Uterus (tissue), 4 donors: ENCODE data around the gene MSI2. TPM values are rescaled to one million over a fixed set of nuclear protein-coding genes. Genes with fewer than 3 reads are reported as not detected.

Experiments used
- DNase-seq, 2 donors: peaks; one replicate each; pipeline ENCODE4 v3.0.0-alpha.2; 2019 to 2020
- H3K27ac ChIP-seq, 2 donors: fragments of 200-600 bp; sonication (generic); 1 replicate in 1 of 2; 2 replicates in 1 of 2; pipeline ENCODE4 v1.5.1; 2016 to 2018
- H3K27me3 ChIP-seq, 2 donors: fragments of 200-600 bp; sonication (generic); one replicate each; pipeline ENCODE4 v1.5.1; 2018 to 2019; ENCODE audit warnings: control low read depth in 1 of 2
- H3K36me3 ChIP-seq, 2 donors: fragments of 200-600 bp; sonication (generic); one replicate each; pipeline ENCODE4 v1.5.1; 2019; ENCODE audit warnings: control low read depth in 1 of 2
- H3K4me1 ChIP-seq, 2 donors: fragments of 200-600 bp; sonication (generic); one replicate each; pipeline ENCODE4 v1.5.1; 2018 to 2019; ENCODE audit warnings: control low read depth in 1 of 2
- H3K4me3 ChIP-seq, 2 donors: fragments of 200-600 bp; sonication (generic); 1 replicate in 1 of 2; 2 replicates in 1 of 2; pipeline ENCODE4 v1.5.1; 2018 to 2019; ENCODE audit warnings: mild to moderate bottlenecking in 1 of 2
- H3K9me3 ChIP-seq, 2 donors: fragments of 200-600 bp; sonication (generic); one replicate each; pipeline ENCODE4 v1.5.1; 2019; ENCODE audit warnings: control low read depth in 1 of 2
- CTCF ChIP-seq, 4 experiments: fragments of 200-600 bp in 2 of 4; fragments of 450-650 bp in 2 of 4; sonication (generic) in 2 of 4; IDR thresholded peaks; one replicate each; pipeline ENCODE4 v1.5.1; 2016 to 2019; ENCODE audit warnings: antibody characterized with exemption in 4 of 4, mild to moderate bottlenecking in 2 of 4, moderate library complexity in 1 of 4
- POLR2A ChIP-seq, 2 donors: fragments of 450-650 bp; IDR thresholded peaks; one replicate each; pipeline ENCODE4 v1.6.1; 2016; ENCODE audit warnings: antibody characterized with exemption in 2 of 2, mild to moderate bottlenecking in 1 of 2, moderate library complexity in 1 of 2
- intact Hi-C: fragments of 100-400 bp; cut with DNase I; formaldehyde crosslinking; loops from one replicate; pipeline ENCODE4 v1.15.1; 2023; ENCODE audit warnings: low total_unique reads
- total RNA-seq, 4 donors: library from RNA; depleted of rRNA in 3 of 4; stranded (reverse); fragments of >200 nt in 3 of 4; gene quantifications; one replicate each; pipeline versions ENCODE4 v1.1.0 to v1.2.4, GENCODE V29; 2014 to 2023
- donor health status: DM: yes; HTN: yes; CAD: no.

The MSI2 gene
- total RNA-seq, 4 donors from 2014 or later = 13.2 to 60.8 (median 44.5) TPM

GRCh38 chr17:57539529-57540301 is 283.4 kb downstream of the MSI2 start:
- TF ChIP-seq POLR2A (IDR thresholded peaks at IDR 0.05) (no peak), CTCF (IDR thresholded peaks at IDR 0.05) (no peak)
- no peaks in the 10 kb centered on the region for H3K27me3 ChIP-seq
- intact Hi-C loops = no loop called here
- DNase-seq = no peak
- no peaks in the 10 kb centered on the region for H3K36me3 ChIP-seq
- H3K27ac ChIP-seq = peak overlapping the region in 1 of 2 donors; percentile 62
- H3K4me1 ChIP-seq = peaks cover 0 to 9% of the 10 kb centered on the region in 2 donors
- H3K4me3 ChIP-seq = no peak overlapping the region
- H3K9me3 ChIP-seq = no peaks in the 10 kb centered on the region

GRCh38 chr17:57540596-57540995 is 284.3 kb downstream of the MSI2 start:
- Histone ChIP-seq H3K9me3 (no peaks in the 10 kb centered on the region), H3K27ac (peak overlapping the region in 1 of 2 donors; percentile 62), H3K4me3 (no peak overlapping the region), H3K36me3 (no peaks in the 10 kb centered on the region), H3K4me1 (peaks cover 0 to 4% of the 10 kb centered on the region in 2 donors), H3K27me3 (no peaks in the 10 kb centered on the region)
- TF ChIP-seq POLR2A (IDR thresholded peaks at IDR 0.05) (no peak), CTCF (IDR thresholded peaks at IDR 0.05) (no peak)
- intact Hi-C loops = no loop called here
- no peak for DNase-seq

GRCh38 chr17:57541049-57541448 is 284.7 kb downstream of the MSI2 start:
- no peak for DNase-seq
- no peaks in the 10 kb centered on the region for H3K9me3 ChIP-seq
- H3K4me1 ChIP-seq = peaks cover 0 to 4% of the 10 kb centered on the region in 2 donors
- no peaks in the 10 kb centered on the region for H3K27me3 ChIP-seq
- H3K36me3 ChIP-seq = no peaks in the 10 kb centered on the region
- no peak for TF ChIP-seq POLR2A (IDR thresholded peaks at IDR 0.05)
- TF ChIP-seq CTCF (IDR thresholded peaks at IDR 0.05) = no peak
- intact Hi-C loops = no loop called here
- peak overlapping the region in 1 of 2 donors; percentile 62 for H3K27ac ChIP-seq
- no peak overlapping the region for H3K4me3 ChIP-seq

- H3K36me3 ChIP-seq = no peaks in the 10 kb centered on the region
- peak; percentile 66 to 83 for DNase-seq
- H3K27me3 ChIP-seq = no peaks in the 10 kb centered on the region
- H3K27ac ChIP-seq = peak overlapping the region; percentile 24 to 62
- H3K4me1 ChIP-seq = peaks cover 0 to 4% of the 10 kb centered on the region in 2 donors
- no peaks in the 10 kb centered on the region for H3K9me3 ChIP-seq
- TF ChIP-seq CTCF (IDR thresholded peaks at IDR 0.05) = no peak
- TF ChIP-seq POLR2A (IDR thresholded peaks at IDR 0.05) = no peak
- intact Hi-C loops = no loop called here
- H3K4me3 ChIP-seq = no peak overlapping the region
Observed at GRCh38 chr17:57541472-57542394, 285.4 kb downstream of the MSI2 start.

DNA sequence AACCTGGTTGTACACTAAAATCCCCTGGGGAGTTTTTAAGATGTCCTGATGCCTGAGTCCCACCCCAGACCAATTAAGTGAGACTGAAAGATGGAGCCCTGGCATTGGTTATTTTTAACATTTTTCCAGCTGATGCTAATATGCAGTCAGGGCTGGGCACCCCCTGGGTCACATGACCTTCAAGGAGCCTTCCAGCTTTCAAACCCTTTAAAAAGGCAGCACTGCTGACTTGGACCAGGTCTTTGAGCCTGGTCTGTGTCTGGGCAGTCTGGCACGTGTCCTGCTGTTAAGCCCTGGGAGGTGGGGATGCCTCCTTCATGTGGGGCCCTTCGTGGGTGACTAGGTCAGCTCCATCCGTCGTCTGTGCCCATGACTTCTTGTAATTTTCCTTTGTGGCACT is 286.2 kb downstream of the MSI2 start:
- TF ChIP-seq CTCF (IDR thresholded peaks at IDR 0.05) = no peak
- TF ChIP-seq POLR2A (IDR thresholded peaks at IDR 0.05) = no peak
- H3K27ac ChIP-seq = peak overlapping the region; percentile 24 to 62
- no peaks in the 10 kb centered on the region for H3K36me3 ChIP-seq
- H3K27me3 ChIP-seq = no peaks in the 10 kb centered on the region
- no peak overlapping the region for H3K4me3 ChIP-seq
- H3K4me1 ChIP-seq = peaks cover 0 to 4% of the 10 kb centered on the region in 2 donors
- no peaks in the 10 kb centered on the region for H3K9me3 ChIP-seq
- intact Hi-C loops = no loop called here
- DNase-seq = no peak
